Trophoblast cell (in vitro differentiated cells and primary cell): ENCODE measurements around the gene PSMB1.

Experiments
- DNase-seq, 2 donors: peaks; one replicate each; pipeline ENCODE4 v3.0.0-alpha.2; 2016
- H2AFZ ChIP-seq: 2 replicates; pipeline ENCODE4 v1.6.1; 2013; ENCODE audit warnings: low read length, moderate library complexity, mild to moderate bottlenecking; ENCODE audit not compliant: insufficient read depth, poor library complexity
- H2AK5ac ChIP-seq: 2 replicates; pipeline ENCODE4 v1.6.1; 2013; ENCODE audit warnings: mild to moderate bottlenecking, low read length
- H2BK120ac ChIP-seq: 2 replicates; pipeline ENCODE4 v1.6.1; 2013; ENCODE audit warnings: low read length, mild to moderate bottlenecking, moderate library complexity; ENCODE audit not compliant: insufficient read depth, poor library complexity
- H2BK12ac ChIP-seq: 2 replicates; pipeline ENCODE4 v1.6.1; 2013; ENCODE audit warnings: mild to moderate bottlenecking, low read length, moderate library complexity
- H2BK5ac ChIP-seq: 2 replicates; pipeline ENCODE4 v1.6.1; 2013; ENCODE audit warnings: low read length, low read depth, moderate library complexity, mild to moderate bottlenecking; ENCODE audit not compliant: poor library complexity
- H3K14ac ChIP-seq: 2 replicates; pipeline ENCODE4 v1.6.1; 2013; ENCODE audit warnings: mild to moderate bottlenecking, low read length
- H3K18ac ChIP-seq: 2 replicates; pipeline ENCODE4 v1.6.1; 2013; ENCODE audit warnings: mild to moderate bottlenecking, low read length
- H3K23ac ChIP-seq: 2 replicates; pipeline ENCODE4 v1.6.1; 2013; ENCODE audit warnings: low read length
- H3K27ac ChIP-seq: 2 replicates; pipeline ENCODE4 v1.5.1; 2013; ENCODE audit warnings: low read depth, mild to moderate bottlenecking, inconsistent platforms, low read length, moderate library complexity
- H3K27me3 ChIP-seq: 2 replicates; pipeline ENCODE4 v1.6.1; 2013; ENCODE audit warnings: inconsistent platforms, mild to moderate bottlenecking, low read length, moderate library complexity; ENCODE audit not compliant: insufficient read depth
- H3K36me3 ChIP-seq, 2 experiments: 1 replicate in 1 of 2; 2 replicates in 1 of 2; pipeline ENCODE4 v1.6.1; 2013; ENCODE audit warnings: low read length in 2 of 2, mild to moderate bottlenecking in 2 of 2, moderate library complexity in 1 of 2; ENCODE audit not compliant: insufficient read depth in 2 of 2, control insufficient read depth in 1 of 2
- H3K4ac ChIP-seq: 2 replicates; pipeline ENCODE4 v1.6.1; 2013; ENCODE audit warnings: low read depth, mild to moderate bottlenecking, low read length, moderate library complexity
- H3K4me1 ChIP-seq, 2 experiments: 1 replicate in 1 of 2; 2 replicates in 1 of 2; pipeline ENCODE4 v1.6.1; 2013; ENCODE audit warnings: low read length in 2 of 2, mild to moderate bottlenecking in 2 of 2, moderate library complexity in 1 of 2; ENCODE audit not compliant: insufficient read depth in 2 of 2, control insufficient read depth in 1 of 2
- H3K4me2 ChIP-seq: 2 replicates; pipeline ENCODE4 v1.6.1; 2013; ENCODE audit warnings: inconsistent platforms, mild to moderate bottlenecking, low read length, moderate library complexity
- H3K4me3 ChIP-seq: 2 replicates; pipeline ENCODE4 v1.5.1; 2013; ENCODE audit warnings: mild to moderate bottlenecking, low read depth, low read length, inconsistent platforms
- H3K79me1 ChIP-seq: one replicate; pipeline ENCODE4 v1.6.1; 2013; ENCODE audit warnings: low read length
- H3K79me2 ChIP-seq: 2 replicates; pipeline ENCODE4 v1.6.1; 2013; ENCODE audit warnings: low read length, mild to moderate bottlenecking; ENCODE audit not compliant: control insufficient read depth, insufficient read depth, poor library complexity
- H3K9ac ChIP-seq: 2 replicates; pipeline ENCODE4 v1.6.1; 2013; ENCODE audit warnings: mild to moderate bottlenecking, low read length
- H3K9me3 ChIP-seq: 2 replicates; pipeline ENCODE4 v1.6.1; 2013; ENCODE audit warnings: low read depth, mild to moderate bottlenecking, control low read depth, inconsistent platforms, low read length; ENCODE audit not compliant: insufficient read depth
- H4K12ac ChIP-seq: 2 replicates; pipeline ENCODE4 v1.6.1; 2013; ENCODE audit warnings: low read depth, mild to moderate bottlenecking, low read length, moderate library complexity
- H4K8ac ChIP-seq: 2 replicates; pipeline ENCODE4 v1.6.1; 2013; ENCODE audit warnings: low read depth, mild to moderate bottlenecking, low read length, moderate library complexity
- H4K91ac ChIP-seq: one replicate; pipeline ENCODE4 v1.6.1; 2013; ENCODE audit warnings: low read depth, mild to moderate bottlenecking, low read length, moderate library complexity
- WGBS: extraction: QIAGEN DNeasy Blood & Tissue Kit; methylation state at CpG from one replicate; pipeline ENCODE4 v1.1.7; 2013; ENCODE audit warnings: missing lambda C conversion rate; ENCODE audit not compliant: insufficient read length, insufficient coverage; ENCODE audit errors: extremely low coverage; 5-methylcytosine and 5-hydroxymethylcytosine counted together

Gene PSMB1

DNA sequence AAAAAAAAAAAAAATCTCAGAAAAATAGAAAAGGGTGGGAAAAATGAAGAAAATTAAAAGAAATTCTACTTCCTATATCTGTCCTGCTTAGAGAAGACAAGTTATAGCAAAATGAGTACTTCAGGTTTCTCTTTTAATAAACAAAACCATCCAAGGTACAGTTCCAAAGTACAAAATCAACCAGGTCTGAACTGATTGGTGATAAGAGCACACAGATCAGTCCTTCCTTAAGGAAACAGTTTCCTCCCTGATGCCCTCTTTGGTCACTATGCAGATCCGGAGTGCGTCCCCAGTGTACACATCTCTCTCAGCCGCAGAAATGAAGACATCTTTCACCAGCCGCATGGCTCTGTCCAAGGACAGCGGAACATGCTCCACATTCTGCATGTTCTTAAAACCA lies 18.1 kb downstream of the PSMB1 start:
- no peak overlapping the region for H2AK5ac ChIP-seq
- no peak overlapping the region for H3K4ac ChIP-seq
- no peak overlapping the region for H4K8ac ChIP-seq
- no peak overlapping the region for H2AFZ ChIP-seq
- H2BK120ac ChIP-seq = no peak overlapping the region
- H2BK12ac ChIP-seq = no peak overlapping the region
- no peak overlapping the region for H3K4me3 ChIP-seq
- no peak overlapping the region for H4K91ac ChIP-seq
- no peaks in the 10 kb centered on the region for H3K27me3 ChIP-seq
- no peak overlapping the region for H4K12ac ChIP-seq
- H3K79me2 ChIP-seq = no peaks in the 10 kb centered on the region
- WGBS = no CpG with 5 or more reads among the region's 5 CpGs
- H3K27ac ChIP-seq = no peak overlapping the region
- no peak overlapping the region for H3K23ac ChIP-seq
- DNase-seq = no peak
- no peak overlapping the region for H3K14ac ChIP-seq
- no peaks in the 10 kb centered on the region for H3K9me3 ChIP-seq
- no peak overlapping the region for H3K18ac ChIP-seq
- H2BK5ac ChIP-seq = no peak overlapping the region
- no peaks in the 10 kb centered on the region for H3K79me1 ChIP-seq
- no peak overlapping the region for H3K4me2 ChIP-seq
- peaks cover 19 to 41% of the 10 kb centered on the region in 2 experiments for H3K36me3 ChIP-seq
- no peak overlapping the region for H3K9ac ChIP-seq
- no peaks in the 10 kb centered on the region for H3K4me1 ChIP-seq

- no peaks in the 10 kb centered on the region for H3K27me3 ChIP-seq
- H4K8ac ChIP-seq = no peak overlapping the region
- no peak overlapping the region for H3K4me3 ChIP-seq
- no peaks in the 10 kb centered on the region for H3K79me2 ChIP-seq
- H4K91ac ChIP-seq = no peak overlapping the region
- H3K79me1 ChIP-seq = no peaks in the 10 kb centered on the region
- H2BK5ac ChIP-seq = no peak overlapping the region
- H3K9ac ChIP-seq = no peak overlapping the region
- H3K27ac ChIP-seq = no peak overlapping the region
- no peak overlapping the region for H2BK12ac ChIP-seq
- no peak overlapping the region for H3K14ac ChIP-seq
- H2AFZ ChIP-seq = no peak overlapping the region
- H3K36me3 ChIP-seq = peaks cover 19 to 40% of the 10 kb centered on the region in 2 experiments
- no peak overlapping the region for H3K18ac ChIP-seq
- H3K23ac ChIP-seq = no peak overlapping the region
- H3K4me1 ChIP-seq = no peaks in the 10 kb centered on the region
- no peak overlapping the region for H3K4me2 ChIP-seq
- no peak overlapping the region for H4K12ac ChIP-seq
- no peak for DNase-seq
- no CpG with 5 or more reads among the region's 2 CpGs for WGBS
- no peak overlapping the region for H2AK5ac ChIP-seq
- no peak overlapping the region for H2BK120ac ChIP-seq
- H3K9me3 ChIP-seq = no peaks in the 10 kb centered on the region
- no peak overlapping the region for H3K4ac ChIP-seq
Observed at GRCh38 chr6:170533792-170534191, 19.3 kb downstream of the PSMB1 start.

GRCh38 chr6:170532867-170533488 lies 20.1 kb downstream of the PSMB1 start:
- no CpG with 5 or more reads among the region's 7 CpGs for WGBS

GRCh38 chr6:170529839-170530469 lies 23.2 kb downstream of the PSMB1 start:
- no peak overlapping the region for H2AFZ ChIP-seq
- peak; percentile 61 to 81 for DNase-seq
- no CpG with 5 or more reads among the region's 5 CpGs for WGBS

More at GRCh38 chr6:170532867-170533488, 20.1 kb downstream of the PSMB1 start:
- Histone ChIP-seq H3K9me3 (no peaks in the 10 kb centered on the region), H2AFZ (no peak overlapping the region), H3K79me2 (no peaks in the 10 kb centered on the region), H3K4me1 (no peaks in the 10 kb centered on the region), H3K4ac (no peak overlapping the region), H3K23ac (no peak overlapping the region), H4K91ac (no peak overlapping the region), H3K14ac (no peak overlapping the region), H2BK120ac (no peak overlapping the region), H3K27ac (no peak overlapping the region), H3K18ac (no peak overlapping the region), H3K4me2 (no peak overlapping the region), H2AK5ac (no peak overlapping the region), H3K9ac (no peak overlapping the region), H4K8ac (no peak overlapping the region), H4K12ac (no peak overlapping the region), H3K27me3 (no peaks in the 10 kb centered on the region), H2BK5ac (no peak overlapping the region), H3K4me3 (no peak overlapping the region), H2BK12ac (no peak overlapping the region), H3K79me1 (no peaks in the 10 kb centered on the region), H3K36me3 (peaks cover 14 to 33% of the 10 kb centered on the region in 2 experiments)
- no peak for DNase-seq

More at GRCh38 chr6:170529839-170530469, 23.2 kb downstream of the PSMB1 start:
- Histone ChIP-seq H3K79me1 (no peaks in the 10 kb centered on the region), H3K79me2 (no peaks in the 10 kb centered on the region), H3K4ac (no peak overlapping the region), H3K4me1 (no peaks in the 10 kb centered on the region), H2AK5ac (no peak overlapping the region), H2BK12ac (no peak overlapping the region), H3K9me3 (no peaks in the 10 kb centered on the region), H3K4me2 (no peak overlapping the region), H3K18ac (no peak overlapping the region), H4K12ac (no peak overlapping the region), H3K4me3 (no peak overlapping the region), H3K9ac (no peak overlapping the region), H3K23ac (no peak overlapping the region), H3K27ac (no peak overlapping the region), H4K8ac (no peak overlapping the region), H4K91ac (no peak overlapping the region), H3K36me3 (peaks cover 6 to 9% of the 10 kb centered on the region in 2 experiments), H2BK5ac (no peak overlapping the region), H3K27me3 (no peaks in the 10 kb centered on the region), H3K14ac (no peak overlapping the region), H2BK120ac (no peak overlapping the region)
